Kidney epithelial cell (primary cell): Measurements from ENCODE around the gene APOA1. TPM values are rescaled to one million over a fixed set of nuclear protein-coding genes. Genes with fewer than 3 reads are reported as not detected.

Experiments used
- DNase-seq: peaks from one replicate; pipeline ENCODE4 v3.0.0-alpha.2; 2010; ENCODE audit warnings: low read depth
- H3K27me3 ChIP-seq: 2 replicates; pipeline ENCODE4 v1.6.0; 2011; ENCODE audit warnings: low read length; ENCODE audit not compliant: control insufficient read depth, insufficient read depth
- H3K36me3 ChIP-seq: 2 replicates; pipeline ENCODE4 v1.5.1; 2011; ENCODE audit warnings: low read length; ENCODE audit not compliant: control insufficient read depth, insufficient read depth
- H3K4me3 ChIP-seq: 2 replicates; pipeline ENCODE4 v1.5.1; 2011; ENCODE audit warnings: low read depth, mild to moderate bottlenecking, control low read depth, low read length
- CTCF ChIP-seq: IDR thresholded peaks from 2 replicates; pipeline ENCODE4 v1.5.1; 2011; ENCODE audit warnings: mild to moderate bottlenecking, moderate library complexity, low read length, control low read depth, inconsistent platforms; ENCODE audit not compliant: insufficient read depth, poor library complexity, severe bottlenecking
- total RNA-seq: library from RNA; depleted of rRNA; stranded (reverse); fragments of >200 nt; gene quantifications from 2 replicates; pipeline ENCODE4 v1.2.3, GENCODE V29; 2015

APOA1 gene
- total RNA-seq, 1 donor from 2014 or later, result not detected

- H3K4me3 ChIP-seq, result no peak overlapping the region
- no peaks in the 10 kb centered on the region for H3K27me3 ChIP-seq
- no peak for DNase-seq
- H3K36me3 ChIP-seq, result peaks cover 3% of the 10 kb centered on the region
- no peak for TF ChIP-seq CTCF
Observed at GRCh38 chr11:116842909-116843308, 5.5 kb upstream of the APOA1 start.

- H3K36me3 ChIP-seq, result peaks cover 2% of the 10 kb centered on the region
- DNase-seq, result no peak
- TF ChIP-seq CTCF, result no peak
- H3K4me3 ChIP-seq, result no peak overlapping the region
- H3K27me3 ChIP-seq, result no peaks in the 10 kb centered on the region
Observed at GRCh38 chr11:116842117-116842516, 4.7 kb upstream of the APOA1 start.

GRCh38 chr11:116840746-116841296 lies 3.4 kb upstream of the APOA1 start:
- DNase-seq, result no peak

GRCh38 chr11:116840224-116840745 lies 2.9 kb upstream of the APOA1 start:
- peaks cover 2% of the 10 kb centered on the region for H3K36me3 ChIP-seq
- no peak for TF ChIP-seq CTCF
- DNase-seq, result no peak

More at GRCh38 chr11:116840746-116841296, 3.4 kb upstream of the APOA1 start:
- no peaks in the 10 kb centered on the region for H3K27me3 ChIP-seq
- no peak overlapping the region for H3K4me3 ChIP-seq
- peaks cover 2% of the 10 kb centered on the region for H3K36me3 ChIP-seq
- no peak for TF ChIP-seq CTCF

GRCh38 chr11:116838321-116839084 lies 1.1 kb upstream of the APOA1 start:
- DNase-seq, result no peak
- Histone ChIP-seq H3K27me3 (no peaks in the 10 kb centered on the region), H3K4me3 (no peak overlapping the region), H3K36me3 (no peaks in the 10 kb centered on the region)
- TF ChIP-seq CTCF, result no peak

More at GRCh38 chr11:116840224-116840745, 2.9 kb upstream of the APOA1 start:
- Histone ChIP-seq H3K27me3 (no peaks in the 10 kb centered on the region), H3K4me3 (no peak overlapping the region)
